HG02588 (cell line): Measurements from ENCODE around the gene ANKRD23.

ENCODE experiments used
- ATAC-seq: cut with Tn5 transposase; IDR thresholded peaks from one replicate; pipeline ENCODE4 v1.9.1; 2021; ENCODE audit warnings: mild to moderate bottlenecking, moderate library complexity; ENCODE audit not compliant: unreplicated experiment

ANKRD23 gene

GRCh38 chr2:96839875-96840850 is 3.7 kb downstream of the ANKRD23 start:
- ATAC-seq, result no peak

GRCh38 chr2:96839293-96839874 is 4.4 kb downstream of the ANKRD23 start:
- ATAC-seq, result peak; percentile 82

GRCh38 chr2:96838345-96839292 is 5.2 kb downstream of the ANKRD23 start:
- ATAC-seq, result peak; percentile 10

- no peak for ATAC-seq
Measured at GRCh38 chr2:96837575-96837974, 6.2 kb downstream of the ANKRD23 start.

- no peak for ATAC-seq
Measured at GRCh38 chr2:96835830-96836229, 8.0 kb downstream of the ANKRD23 start.

- ATAC-seq, result no peak
Measured at GRCh38 chr2:96832754-96833507, 10.9 kb downstream of the ANKRD23 start.

GRCh38 chr2:96832408-96832753 is 11.4 kb downstream of the ANKRD23 start:
- no peak for ATAC-seq

GRCh38 chr2:96831679-96832078 is 12.1 kb downstream of the ANKRD23 start:
- ATAC-seq, result no peak

GRCh38 chr2:96830044-96830562 is 13.7 kb downstream of the ANKRD23 start:
- ATAC-seq, result no peak

GRCh38 chr2:96828874-96829273 is 14.9 kb downstream of the ANKRD23 start:
- no peak for ATAC-seq

GRCh38 chr2:96828436-96828835 is 15.4 kb downstream of the ANKRD23 start:
- ATAC-seq, result no peak

GRCh38 chr2:96826546-96827278 is 17.1 kb downstream of the ANKRD23 start:
- no peak for ATAC-seq

- ATAC-seq, result no peak
Measured at GRCh38 chr2:96825057-96825456, 18.8 kb downstream of the ANKRD23 start.

GRCh38 chr2:96824079-96824870 is 19.5 kb downstream of the ANKRD23 start:
- no peak for ATAC-seq

- ATAC-seq, result no peak
Measured at GRCh38 chr2:96823198-96823597, 20.6 kb downstream of the ANKRD23 start.

- no peak for ATAC-seq
Measured at GRCh38 chr2:96822786-96823185, 21.0 kb downstream of the ANKRD23 start.

- no peak for ATAC-seq
Measured at GRCh38 chr2:96821113-96821675, 22.6 kb downstream of the ANKRD23 start.

- ATAC-seq, result no peak
Measured at GRCh38 chr2:96819876-96820511, 23.8 kb downstream of the ANKRD23 start.
